ENCODE data around the gene ZDHHC21. TPM values are rescaled to one million over a fixed set of nuclear protein-coding genes. Genes with fewer than 3 reads are reported as not detected.
A peak's percentile ranks its signal among the peaks of the same experiment; 100 is the strongest.

The ZDHHC21 gene
- 8.0 TPM for total RNA-seq
- long read RNA-seq, full-length matches to known transcripts, result 2 of 3 reads
- long read RNA-seq, partial matches to known transcripts, result 0 of 3 reads
- long read RNA-seq, other reads (novel, unspliced or antisense), result 1 of 3 reads

- intact Hi-C loops (cut with DNase I), result no loop called here
- DNase-seq (ENCODE audit: missing footprints), result peak; percentile 85
- ATAC-seq, result peak; percentile 97
Measured at GRCh38 chr9:14693251-14693861, at the start of gene ZDHHC21. ZDHHC21 (minus strand) TSS chr9:14693432; CDS start chr9:14674340, 19,092 bp downstream.

- no peak for ATAC-seq
- DNase-seq (ENCODE audit: missing footprints), result no peak
- intact Hi-C loops (cut with DNase I), result no loop called here
Measured at GRCh38 chr9:14741369-14741768, 48.1 kb upstream of the ZDHHC21 start.

- ATAC-seq (no peak), DNase-seq (ENCODE audit: missing footprints) (no peak)
- intact Hi-C loops (cut with DNase I), result no loop called here
Measured at GRCh38 chr9:14733133-14733532, 39.9 kb upstream of the ZDHHC21 start.

GRCh38 chr9:14731294-14731981 is 38.2 kb upstream of the ZDHHC21 start:
- no peak for DNase-seq (ENCODE audit: missing footprints)
- no peak for ATAC-seq
- intact Hi-C loops (cut with DNase I), result no loop called here

- DNase-seq (ENCODE audit: missing footprints), result no peak
- intact Hi-C loops (cut with DNase I), result no loop called here
- peak; percentile 68 for ATAC-seq
Measured at GRCh38 chr9:14730461-14730898, 37.2 kb upstream of the ZDHHC21 start.

GRCh38 chr9:14723301-14723700 is 30.1 kb upstream of the ZDHHC21 start:
- DNase-seq (ENCODE audit: missing footprints) (no peak), ATAC-seq (no peak)
- intact Hi-C loops (cut with DNase I), result no loop called here

- ATAC-seq, result no peak
- DNase-seq (ENCODE audit: missing footprints), result no peak
- intact Hi-C loops (cut with DNase I), result no loop called here
Measured at GRCh38 chr9:14722391-14723035, 29.3 kb upstream of the ZDHHC21 start, which contains the start of gene CER1. CER1 (minus strand) TSS chr9:14722733; CDS start chr9:14722672, 61 bp downstream.

- ATAC-seq (no peak), DNase-seq (ENCODE audit: missing footprints) (no peak)
- intact Hi-C loops (cut with DNase I), result no loop called here
Measured at GRCh38 chr9:14719231-14719923, 26.1 kb upstream of the ZDHHC21 start.

- intact Hi-C loops (cut with DNase I), result no loop called here
- ATAC-seq, result no peak
Measured at GRCh38 chr9:14715102-14715501, 21.9 kb upstream of the ZDHHC21 start.

GRCh38 chr9:14713187-14713767 is 20.0 kb upstream of the ZDHHC21 start:
- intact Hi-C loops (cut with DNase I), result no loop called here
- ATAC-seq (no peak), DNase-seq (ENCODE audit: missing footprints) (no peak)

More at GRCh38 chr9:14715102-14715501, 21.9 kb upstream of the ZDHHC21 start:
- DNase-seq (ENCODE audit: missing footprints), result no peak

- no peak for ATAC-seq
- intact Hi-C loops (cut with DNase I), result no loop called here
- no peak for DNase-seq (ENCODE audit: missing footprints)
Measured at GRCh38 chr9:14710804-14711203, 17.6 kb upstream of the ZDHHC21 start.

GRCh38 chr9:14706530-14707140 is 13.4 kb upstream of the ZDHHC21 start:
- intact Hi-C loops (cut with DNase I), result no loop called here
- ATAC-seq, result no peak
- no peak for DNase-seq (ENCODE audit: missing footprints)

- intact Hi-C loops (cut with DNase I), result no loop called here
- ATAC-seq (no peak), DNase-seq (ENCODE audit: missing footprints) (no peak)
Measured at GRCh38 chr9:14705079-14705478, 11.8 kb upstream of the ZDHHC21 start.

- intact Hi-C loops (cut with DNase I), result no loop called here
- no peak for ATAC-seq
- no peak for DNase-seq (ENCODE audit: missing footprints)
Measured at GRCh38 chr9:14704281-14704680, 11.0 kb upstream of the ZDHHC21 start.

GRCh38 chr9:14702200-14702720 is 9.0 kb upstream of the ZDHHC21 start:
- ATAC-seq (no peak), DNase-seq (ENCODE audit: missing footprints) (no peak)
- intact Hi-C loops (cut with DNase I), result no loop called here

GRCh38 chr9:14692470-14693250 is 572 bp downstream of the ZDHHC21 start:
- intact Hi-C loops (cut with DNase I), result no loop called here
- ATAC-seq, result peak; percentile 29
- DNase-seq (ENCODE audit: missing footprints), result peak; percentile 61

- no peak for DNase-seq (ENCODE audit: missing footprints)
- intact Hi-C loops (cut with DNase I), result no loop called here
- ATAC-seq, result no peak
Measured at GRCh38 chr9:14690948-14691730, 2.1 kb downstream of the ZDHHC21 start.
